ENCODE results near the gene COL15A1.

Gene COL15A1

DNA sequence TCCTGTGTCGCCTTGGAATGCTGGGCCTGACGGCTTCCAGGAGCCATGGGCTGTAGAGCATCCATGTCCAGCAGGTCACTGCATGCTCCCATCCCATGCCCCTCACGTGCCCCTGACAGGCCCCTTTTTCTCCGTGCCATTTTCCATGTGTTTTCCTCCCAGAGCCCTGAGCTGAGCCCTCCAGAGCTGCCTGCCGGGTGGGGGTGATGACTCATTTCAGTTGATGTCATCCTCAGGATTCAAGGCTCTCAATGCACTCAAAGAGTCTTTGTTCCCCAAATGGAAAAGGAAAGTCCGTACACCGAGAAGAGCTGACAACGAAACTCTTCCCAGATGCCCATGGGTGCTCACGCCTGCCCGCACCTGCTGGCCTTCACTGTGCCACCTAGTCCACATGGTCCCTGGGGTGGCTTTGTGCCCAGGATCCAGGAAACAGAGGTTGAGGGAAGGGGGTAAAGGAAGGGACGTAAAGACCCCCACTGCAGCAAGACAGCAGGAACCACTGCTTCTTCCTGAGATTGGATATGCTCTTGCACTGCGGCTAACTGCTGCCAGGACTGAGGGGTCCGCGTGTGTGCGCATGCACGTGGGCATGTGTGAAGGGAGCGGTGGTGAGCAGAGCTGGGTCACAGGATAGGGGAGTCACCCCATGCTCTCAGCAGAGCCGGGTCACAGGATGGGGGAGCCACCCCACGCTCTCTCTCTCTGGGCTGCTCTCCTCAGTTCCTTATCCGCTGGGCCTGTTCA lies 27.6 kb downstream of the COL15A1 start:
- in situ Hi-C loops (cut with MboI; ENCODE audit: low sequenced_read_pairs) = no loop called here

DNA sequence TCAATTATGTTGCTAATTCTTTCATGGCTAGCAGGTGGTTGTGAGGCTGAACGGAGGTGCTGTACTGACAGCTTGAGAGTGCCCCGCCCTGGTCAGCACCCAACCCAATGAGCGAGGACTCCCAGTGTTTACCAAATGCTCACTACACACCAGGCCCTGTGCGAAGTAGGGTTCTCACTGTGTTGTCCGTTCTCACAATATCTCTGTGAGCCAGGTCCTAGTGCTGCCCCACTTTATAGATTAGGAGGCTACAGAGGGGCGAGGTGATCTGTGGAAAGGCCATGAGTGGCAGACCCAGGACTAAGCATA lies 28.2 kb downstream of the COL15A1 start:
- in situ Hi-C loops (cut with MboI; ENCODE audit: low sequenced_read_pairs) = no loop called here

DNA sequence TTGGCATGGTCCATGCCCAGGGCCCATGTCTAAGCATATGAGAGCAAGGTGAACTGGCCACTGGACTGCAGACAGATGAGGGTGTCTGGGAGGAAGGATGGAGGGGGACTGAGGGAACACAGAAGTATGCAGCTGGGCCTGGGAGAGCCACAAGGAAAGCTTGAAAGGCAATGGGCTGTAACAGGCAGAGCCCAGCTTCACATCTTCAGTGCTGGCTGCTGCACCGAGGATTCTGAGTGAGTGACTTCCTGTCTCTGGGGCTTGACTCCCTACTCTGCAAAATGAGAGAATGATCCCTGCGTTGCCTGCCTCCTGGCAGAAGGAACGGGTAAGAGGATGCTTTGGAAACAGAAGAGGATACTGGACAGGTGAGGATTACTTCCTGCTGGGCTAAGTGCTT lies 29.0 kb downstream of the COL15A1 start:
- in situ Hi-C loops (cut with MboI; ENCODE audit: low sequenced_read_pairs) = no loop called here

DNA sequence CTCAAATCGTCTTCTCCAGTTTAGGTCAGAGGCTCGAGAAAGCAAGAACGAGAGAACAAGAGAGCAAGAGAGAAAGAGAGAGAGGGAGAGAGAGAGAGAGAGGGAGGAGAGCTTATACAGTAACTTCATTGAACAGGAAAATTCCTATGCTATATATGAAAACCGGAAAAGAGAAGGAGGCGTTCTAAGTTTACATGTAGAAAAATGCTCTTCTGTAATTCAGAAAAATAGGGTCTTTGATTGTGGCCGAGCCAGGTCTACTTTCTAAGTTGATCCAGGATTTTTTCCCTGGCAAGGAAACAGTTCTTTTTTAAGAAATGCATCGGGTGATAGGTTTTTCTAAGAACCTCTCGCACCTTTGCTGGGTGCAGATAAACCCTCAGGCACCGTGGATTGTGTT lies 29.5 kb downstream of the COL15A1 start:
- in situ Hi-C loops (cut with MboI; ENCODE audit: low sequenced_read_pairs) = no loop called here

DNA sequence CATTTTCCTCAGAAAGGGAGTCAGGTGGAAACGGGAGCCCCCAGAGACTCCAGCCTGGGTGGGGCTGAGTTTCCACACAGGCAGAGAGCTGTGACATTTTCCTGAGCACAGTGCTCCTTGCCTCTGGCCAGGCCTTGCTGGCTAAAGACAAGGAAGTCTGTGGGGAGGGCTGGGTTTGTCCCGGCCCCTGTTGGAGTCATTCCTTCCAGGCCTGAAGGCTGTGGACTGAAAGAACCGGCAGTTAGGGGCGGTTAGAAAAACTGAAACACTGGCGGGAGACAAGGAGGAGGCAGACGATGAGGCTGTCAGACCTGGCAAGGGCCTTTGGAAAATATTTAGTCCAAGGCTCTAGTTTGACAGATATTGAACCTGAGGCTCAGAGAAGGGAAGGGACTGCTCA lies 29.9 kb downstream of the COL15A1 start:
- in situ Hi-C loops (cut with MboI; ENCODE audit: low sequenced_read_pairs) = no loop called here

DNA sequence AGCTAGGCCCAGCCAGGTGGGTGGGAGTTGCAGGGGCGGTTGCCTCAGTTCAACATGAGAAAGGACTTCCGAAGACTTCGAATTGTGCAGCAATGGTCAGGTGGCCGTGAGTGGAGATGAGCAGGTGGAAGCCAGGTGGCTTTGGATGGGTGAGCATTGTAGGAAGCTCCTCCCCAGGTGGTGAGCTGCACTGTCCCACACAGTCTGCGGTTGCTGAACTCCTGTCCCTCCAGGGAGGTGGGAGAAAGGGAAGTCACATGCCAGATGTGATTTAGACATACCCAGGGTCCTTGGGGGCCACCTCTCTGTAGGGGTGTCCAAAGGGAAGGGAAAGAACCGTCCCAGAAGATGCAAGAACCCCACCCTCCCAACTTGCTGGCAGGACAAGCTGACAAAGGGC lies 30.4 kb downstream of the COL15A1 start:
- in situ Hi-C loops (cut with MboI; ENCODE audit: low sequenced_read_pairs) = no loop called here

DNA sequence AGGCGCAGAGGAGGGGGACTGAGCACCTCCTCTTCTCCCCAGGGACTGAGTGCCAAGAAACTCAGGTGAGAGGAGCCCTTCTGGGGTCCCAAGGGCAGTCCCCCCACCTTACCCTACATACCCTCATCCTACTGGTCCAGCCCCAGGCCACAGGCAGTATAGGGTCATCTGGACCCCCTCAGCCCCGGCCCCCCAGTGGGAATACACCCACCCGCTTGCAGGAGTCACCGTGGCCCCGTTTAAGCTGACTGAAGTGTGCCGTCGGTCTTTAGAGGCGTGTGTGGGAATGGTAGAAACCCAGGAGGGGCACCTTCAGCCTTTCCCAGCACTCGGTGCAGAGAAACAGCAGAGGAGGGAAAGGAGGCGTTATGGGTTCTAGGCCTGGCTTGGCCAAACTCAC lies 30.8 kb downstream of the COL15A1 start:
- in situ Hi-C loops (cut with MboI; ENCODE audit: low sequenced_read_pairs) = no loop called here

DNA sequence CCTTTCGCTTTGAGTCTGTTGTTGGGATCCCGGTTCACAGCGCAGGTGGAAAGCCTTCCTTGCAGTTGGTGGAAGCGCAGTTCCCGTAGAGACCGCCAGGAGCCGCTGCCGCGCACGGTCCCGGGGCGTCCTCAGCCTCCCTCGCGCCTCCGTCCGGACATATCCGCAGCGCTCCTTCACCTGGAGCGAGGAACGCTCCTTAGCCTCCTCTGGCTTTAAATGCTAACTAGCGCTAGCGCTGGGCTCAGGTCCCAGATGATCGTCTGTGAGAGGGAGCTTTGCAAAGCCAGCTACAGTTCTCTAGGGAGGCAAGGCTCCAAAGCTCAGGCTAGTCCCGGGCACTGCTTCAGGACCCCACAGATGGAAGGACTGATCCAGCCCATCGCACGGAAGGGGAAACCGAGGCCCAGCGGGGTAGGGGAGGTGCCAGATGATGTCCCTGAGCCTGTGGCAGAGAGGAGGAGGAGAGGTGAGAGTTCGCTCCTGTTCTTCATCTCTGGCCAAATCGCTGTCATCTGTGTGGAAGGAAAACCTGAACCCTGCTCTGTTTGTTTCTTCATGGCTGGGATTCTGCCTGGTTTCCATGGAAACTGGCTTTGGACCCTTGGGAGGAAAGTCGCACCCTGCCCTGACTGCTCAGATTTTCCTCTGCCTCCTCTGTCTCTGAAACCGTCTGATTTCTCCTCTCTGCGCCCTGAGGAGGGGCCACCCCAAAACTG lies 31.4 kb downstream of the COL15A1 start:
- in situ Hi-C loops (cut with MboI; ENCODE audit: low sequenced_read_pairs) = no loop called here

DNA sequence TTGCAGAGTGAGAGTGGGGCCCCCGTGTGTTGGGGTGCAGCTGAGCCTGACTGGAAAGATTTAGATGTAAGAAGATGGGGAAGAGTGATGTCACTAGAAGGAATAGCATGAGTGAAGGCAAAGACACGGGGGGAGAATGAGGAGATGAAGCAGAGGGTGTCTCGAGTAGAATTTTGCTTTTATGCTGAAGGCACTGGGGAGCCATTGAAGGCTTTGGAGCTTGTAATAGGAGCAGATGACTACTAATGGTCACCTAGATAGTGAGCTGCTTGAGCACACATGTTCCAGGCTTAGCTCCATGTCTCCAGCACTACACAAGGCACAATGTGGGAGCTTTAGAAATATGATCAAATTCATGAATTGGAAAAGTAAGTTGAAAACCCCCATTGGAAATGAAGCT lies 32.1 kb downstream of the COL15A1 start:
- in situ Hi-C loops (cut with MboI; ENCODE audit: low sequenced_read_pairs) = no loop called here

DNA sequence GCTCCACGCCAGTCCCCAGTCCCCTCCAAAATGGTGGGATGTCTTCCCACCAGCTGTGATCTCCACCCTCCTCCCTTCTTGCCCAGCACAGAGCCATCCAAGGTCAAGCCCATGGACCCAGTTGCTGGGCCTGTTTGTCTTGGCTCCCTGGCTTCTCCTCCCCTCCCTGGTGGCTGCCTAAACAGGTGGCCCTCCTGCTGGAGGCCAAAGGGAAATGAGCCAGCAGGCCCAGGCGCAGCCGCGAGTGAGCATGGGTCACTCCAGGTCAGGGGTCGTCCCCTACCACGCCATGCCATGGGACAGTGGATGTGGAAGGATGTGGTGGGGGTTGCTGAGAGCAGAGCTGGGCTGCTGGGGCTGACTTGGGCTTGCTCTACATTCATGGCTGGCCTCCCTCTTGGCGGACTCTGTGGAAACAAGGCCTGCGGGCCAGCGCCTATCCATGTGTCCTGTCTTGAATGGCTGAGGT lies 33.6 kb downstream of the COL15A1 start:
- in situ Hi-C loops (cut with MboI; ENCODE audit: low sequenced_read_pairs) = no loop called here

DNA sequence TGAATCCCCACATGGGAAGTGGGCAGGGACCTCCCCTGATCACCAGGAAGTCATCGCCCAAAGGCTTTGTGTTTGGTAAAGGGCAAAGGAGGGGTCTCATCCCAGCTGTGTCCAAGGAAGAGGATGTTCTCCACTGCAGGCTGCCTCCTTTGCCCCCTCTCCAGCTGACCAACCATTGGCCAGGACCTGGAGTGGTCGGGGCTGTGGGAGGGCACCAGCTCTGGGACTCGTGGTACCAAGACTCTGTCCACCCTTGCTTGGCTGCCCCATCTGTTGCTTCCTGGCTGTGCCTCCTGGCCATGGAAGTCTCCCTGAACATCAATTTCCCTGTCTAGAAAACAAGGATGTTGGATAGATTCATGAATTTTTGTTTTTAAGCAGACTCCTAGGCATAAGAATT lies 34.1 kb downstream of the COL15A1 start:
- in situ Hi-C loops (cut with MboI; ENCODE audit: low sequenced_read_pairs) = no loop called here

DNA sequence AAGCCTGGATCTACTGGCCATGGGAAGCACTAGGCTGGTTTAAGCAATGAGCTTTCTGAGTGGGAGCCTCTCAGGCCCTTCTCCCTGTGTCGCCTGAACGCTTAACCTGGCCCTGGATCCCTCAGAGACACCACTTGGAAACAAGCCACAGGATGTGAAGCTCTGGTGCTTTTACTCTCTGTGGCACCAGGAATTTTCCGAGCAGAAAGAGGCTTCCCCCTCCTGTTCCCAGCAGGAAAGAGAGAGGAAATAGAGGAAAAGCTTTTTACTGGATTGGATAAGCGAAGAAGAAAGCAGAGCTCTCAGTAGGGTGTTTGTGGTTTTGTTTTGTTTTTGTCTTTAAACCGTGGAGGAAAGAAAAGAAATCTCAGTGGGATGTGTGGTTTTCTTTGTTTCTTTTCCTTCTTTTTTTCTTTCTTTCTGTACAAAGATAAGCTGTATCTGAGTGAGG lies 34.5 kb downstream of the COL15A1 start:
- in situ Hi-C loops (cut with MboI; ENCODE audit: low sequenced_read_pairs) = no loop called here

DNA sequence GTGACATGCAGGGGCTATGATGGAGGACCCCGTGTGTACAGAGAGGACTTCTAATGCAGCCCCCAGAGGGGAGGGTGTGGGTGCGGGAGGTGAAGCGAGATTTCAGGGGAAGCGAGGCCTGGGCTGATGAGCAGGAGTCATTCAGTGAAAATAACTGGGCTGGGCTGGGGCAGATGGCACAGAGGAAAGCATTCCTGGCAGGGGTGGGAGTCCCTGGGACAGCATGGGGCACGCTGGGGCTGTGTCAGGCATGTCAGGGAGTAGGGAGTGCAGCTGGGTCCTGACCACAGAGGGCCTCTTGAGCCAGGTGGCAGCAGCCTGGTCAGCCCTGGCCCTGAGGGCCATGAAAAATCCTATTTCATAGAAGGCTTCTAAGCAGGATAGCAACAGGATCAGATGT lies 36.6 kb downstream of the COL15A1 start:
- in situ Hi-C loops (cut with MboI; ENCODE audit: low sequenced_read_pairs) = no loop called here

DNA sequence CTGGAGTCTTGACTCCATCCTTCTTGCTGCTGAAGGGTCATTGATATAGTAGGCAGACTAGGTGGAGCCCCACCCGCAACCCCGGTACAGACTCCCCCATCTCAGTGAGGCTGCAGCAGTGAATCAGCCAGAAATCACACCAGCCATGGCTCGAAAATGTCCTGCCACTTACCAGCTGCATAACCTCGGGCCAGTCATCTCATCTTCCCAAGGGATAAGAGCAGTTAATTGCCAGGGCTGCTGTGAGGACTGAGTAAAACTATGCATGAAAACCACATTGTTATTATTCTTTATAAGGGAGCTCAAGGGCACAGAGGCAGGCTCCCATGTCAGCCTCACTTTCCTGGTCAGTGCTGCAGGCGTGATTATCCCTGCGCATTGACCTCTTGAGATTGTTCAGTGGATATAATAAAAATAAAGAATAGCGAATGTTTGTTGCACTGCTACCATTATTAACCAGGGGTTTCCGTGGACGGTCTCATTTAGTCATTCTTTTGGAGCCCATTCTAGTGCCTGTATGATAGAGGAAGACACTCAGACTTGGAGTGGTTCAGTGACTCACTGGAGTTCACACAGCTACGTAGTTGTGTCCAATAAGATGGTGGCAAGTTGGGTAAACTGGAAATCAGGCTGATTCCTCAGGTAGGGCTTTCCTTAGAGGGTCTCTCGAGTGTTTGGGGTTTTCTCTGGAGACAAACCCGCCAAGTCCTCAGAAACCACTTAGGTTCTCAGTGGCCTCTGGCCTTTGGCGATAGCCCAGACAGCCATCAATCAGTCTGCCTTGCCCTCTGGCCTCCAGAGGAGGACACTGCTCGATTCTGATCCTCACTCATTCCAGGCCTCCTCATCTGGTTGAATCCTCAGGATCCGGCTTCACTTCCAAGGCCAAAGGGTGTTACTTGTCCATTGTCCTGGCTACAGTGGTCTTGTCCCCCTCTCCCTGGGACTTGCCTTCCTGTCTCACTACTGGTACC lies 39.9 kb downstream of the COL15A1 start:
- in situ Hi-C loops (cut with MboI; ENCODE audit: low sequenced_read_pairs) = no loop called here

DNA sequence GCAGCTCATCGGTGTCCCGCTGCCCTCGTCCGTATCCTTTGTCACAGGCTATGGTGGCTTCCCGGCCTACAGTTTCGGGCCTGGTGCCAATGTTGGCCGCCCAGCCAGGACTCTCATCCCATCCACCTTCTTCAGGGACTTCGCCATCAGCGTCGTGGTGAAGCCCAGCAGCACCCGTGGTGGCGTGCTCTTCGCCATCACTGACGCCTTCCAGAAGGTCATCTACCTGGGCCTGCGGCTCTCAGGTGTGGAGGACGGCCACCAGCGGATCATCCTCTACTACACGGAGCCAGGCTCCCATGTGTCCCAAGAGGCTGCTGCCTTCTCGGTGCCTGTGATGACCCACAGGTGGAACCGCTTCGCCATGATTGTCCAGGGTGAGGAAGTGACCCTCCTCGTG lies 41.9 kb downstream of the COL15A1 start:
- in situ Hi-C loops (cut with MboI; ENCODE audit: low sequenced_read_pairs) = no loop called here

DNA sequence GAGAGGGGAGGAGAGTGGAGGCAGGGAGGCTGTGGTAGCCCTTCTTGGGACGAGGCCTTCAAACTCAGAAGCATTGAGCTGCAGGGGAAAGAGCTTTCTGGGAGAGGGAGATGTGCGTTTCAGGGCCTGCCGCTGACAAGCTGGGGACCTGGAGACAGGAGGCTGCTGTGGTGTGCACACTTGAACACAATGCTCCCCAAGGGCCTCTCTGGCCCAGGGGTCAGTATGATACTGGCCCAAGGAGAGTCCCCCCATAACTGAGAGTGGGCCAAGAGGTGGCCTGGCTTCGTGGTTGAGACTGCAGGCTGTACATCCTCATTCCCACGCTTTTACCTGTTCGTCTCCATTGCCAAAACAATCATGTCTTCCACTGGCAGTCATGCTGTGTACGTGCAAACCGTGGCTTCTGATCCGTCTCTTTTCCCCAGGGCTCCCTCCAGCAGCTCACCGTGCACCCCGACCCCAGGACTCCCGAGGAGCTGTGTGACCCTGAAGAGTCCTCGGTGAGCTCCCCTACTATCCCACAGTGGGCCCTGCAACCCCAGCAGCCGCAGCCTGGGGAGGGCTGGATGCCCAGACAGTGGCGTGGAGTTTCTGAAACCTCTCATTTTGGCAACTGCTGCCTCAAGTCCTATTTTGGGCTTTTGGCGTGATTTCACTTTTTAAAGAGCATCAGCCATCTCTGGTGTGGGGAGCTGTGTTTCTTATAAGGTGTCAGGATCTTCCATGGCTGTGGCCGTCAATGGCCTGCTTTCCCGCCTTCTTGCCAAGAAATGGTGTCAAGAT lies 43.4 kb downstream of the COL15A1 start:
- in situ Hi-C loops (cut with MboI; ENCODE audit: low sequenced_read_pairs) = no loop called here

DNA sequence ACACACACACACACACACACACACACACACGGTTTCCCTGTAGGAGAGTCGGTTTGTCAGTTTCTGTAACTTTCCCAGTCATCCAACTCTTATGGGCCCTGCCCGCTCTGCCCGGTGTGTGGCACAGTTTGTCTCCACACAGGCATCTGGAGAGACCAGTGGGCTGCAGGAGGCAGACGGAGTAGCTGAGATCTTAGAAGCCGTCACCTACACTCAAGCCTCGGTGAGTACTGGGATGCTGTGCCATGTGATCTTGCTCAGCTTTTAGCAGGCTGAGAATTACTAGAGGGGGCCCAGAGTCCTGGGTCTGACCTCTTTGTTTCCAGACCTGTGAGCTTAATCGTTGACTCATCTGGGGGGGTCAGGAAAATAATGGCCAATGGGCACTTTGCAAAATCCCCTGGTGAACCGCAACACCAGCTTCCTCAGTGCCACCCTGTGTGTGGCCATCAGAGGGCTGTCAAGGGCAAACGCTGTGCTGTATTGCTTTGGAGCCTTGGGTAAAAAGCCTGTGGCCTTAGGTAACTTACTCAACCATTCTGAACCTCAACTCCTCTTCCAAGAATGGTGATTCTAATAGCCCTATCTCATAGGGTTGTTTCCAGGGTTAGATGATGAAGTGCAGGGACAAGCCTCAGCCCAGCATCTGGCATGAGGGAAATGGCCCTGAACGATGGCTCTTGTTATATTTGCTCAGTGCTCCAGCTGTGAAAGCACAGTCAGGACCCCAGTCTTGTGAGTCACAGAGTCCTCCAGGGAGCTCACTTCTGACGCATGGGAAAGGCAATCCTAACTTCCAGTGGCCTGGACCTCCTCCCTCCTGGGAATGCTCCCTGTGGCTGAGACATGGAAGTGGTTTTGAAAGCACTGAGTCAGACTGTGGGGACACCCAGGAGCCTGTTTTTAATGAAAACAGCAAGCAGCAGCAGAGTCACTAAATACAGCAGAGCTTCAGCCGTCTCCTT lies 45.6 kb downstream of the COL15A1 start:
- in situ Hi-C loops (cut with MboI; ENCODE audit: low sequenced_read_pairs) = no loop called here

DNA sequence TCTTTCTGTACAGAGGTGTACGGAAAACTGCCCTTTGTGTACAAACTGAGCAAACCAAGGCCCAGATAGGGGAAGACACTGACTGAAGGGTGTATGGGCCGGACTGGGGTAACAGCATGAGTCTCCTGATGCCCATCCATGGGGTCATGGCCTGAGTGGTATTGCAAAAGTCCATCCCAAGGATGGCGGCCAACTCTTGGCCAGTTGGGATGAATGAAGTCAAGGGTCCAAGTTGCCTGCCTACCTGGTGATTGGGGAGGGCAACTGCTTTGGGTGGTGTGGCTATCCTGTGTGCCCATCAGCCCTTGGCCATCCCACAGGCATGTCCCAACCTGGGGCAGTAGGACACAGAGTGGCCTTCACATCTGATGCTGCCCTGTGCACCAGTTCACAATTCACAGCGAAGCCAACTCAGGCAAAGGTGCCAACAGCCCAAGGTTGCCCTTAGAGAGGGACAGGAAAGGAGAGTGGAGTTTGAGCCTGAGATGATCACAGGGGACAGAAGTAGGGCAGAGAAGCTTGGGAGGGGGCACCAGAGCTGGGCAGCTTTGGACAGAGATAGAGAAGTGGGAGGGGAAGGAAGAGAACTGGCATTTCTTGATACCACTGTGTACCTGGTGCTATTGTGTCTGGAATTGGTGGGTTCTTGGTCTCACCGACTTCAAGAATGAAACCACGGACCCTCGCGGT lies 46.6 kb downstream of the COL15A1 start:
- in situ Hi-C loops (cut with MboI; ENCODE audit: low sequenced_read_pairs) = loop anchor here (10.0 kb wide), 1 partner anchor 154 kb away; no protein-coding TSS in a partner anchor
